ENCODE measurements around the gene HOXB9.

GRCh38 chr17:48663134-48663924 is 37.2 kb upstream of the HOXB9 start:
- TF ChIP-seq CTCF (IDR thresholded peaks at IDR 0.05) (no peak), EP300 (IDR thresholded peaks at IDR 0.05) (no peak), POLR2A (IDR thresholded peaks at IDR 0.05) (no peak)
